K562 (cell line): ENCODE measurements around the gene TRMT1. TPM values are rescaled to one million over a fixed set of nuclear protein-coding genes. Genes with fewer than 3 reads are reported as not detected.

Experiments used
- CC2D1A ChIP-seq: fragments of 450-650 bp; IDR thresholded peaks from 2 replicates; pipeline ENCODE4 v1.6.1; 2017; ENCODE audit warnings: mild to moderate bottlenecking
- FOXM1 ChIP-seq, 2 experiments: fragments of 450-650 bp in 1 of 2; sonication (generic) in 1 of 2; formaldehyde crosslinking in 1 of 2; IDR thresholded peaks; 2 replicates each; pipeline versions ENCODE4 v1.6.1 to v1.9.0; 2017 to 2022; ENCODE audit warnings: low read depth in 2 of 2, mild to moderate bottlenecking in 2 of 2, missing genetic modification reagents in 1 of 2, moderate library complexity in 1 of 2
- GABPA ChIP-seq: fragments of 200-800 bp; sonication (Bioruptor generic); conservative IDR thresholded peaks from 2 replicates; pipeline ENCODE4 v1.6.1; 2016; ENCODE audit warnings: low read depth, missing genetic modification characterization, missing compliant biosample characterization
- HIVEP1 ChIP-seq: fragments of 250-450 bp; sonication (Bioruptor Pico); IDR thresholded peaks from 2 replicates; pipeline ENCODE4 v1.4.0; 2020; ENCODE audit warnings: mild to moderate bottlenecking
- JUNB ChIP-seq: fragments of 450-650 bp; formaldehyde crosslinking; conservative IDR thresholded peaks from 2 replicates; pipeline ENCODE4 v1.4.0; 2020; ENCODE audit warnings: mild to moderate bottlenecking
- KAT2B ChIP-seq: IDR thresholded peaks from one replicate; pipeline ENCODE4 v1.6.1; 2012; ENCODE audit warnings: low read depth, mild to moderate bottlenecking, control low read depth, inconsistent platforms, low read length, moderate library complexity
- NBN ChIP-seq: fragments of 450-650 bp; IDR thresholded peaks from 2 replicates; pipeline ENCODE4 v1.6.1; 2016; ENCODE audit warnings: low read depth, mild to moderate bottlenecking
- RFX7 ChIP-seq: fragments of 250-450 bp; sonication (Bioruptor Pico); IDR thresholded peaks from 2 replicates; pipeline ENCODE4 v1.5.1; 2021; ENCODE audit warnings: mild to moderate bottlenecking
- ZNF197 ChIP-seq: fragments of 200-800 bp; sonication (Bioruptor generic); IDR thresholded peaks from 2 replicates; pipeline ENCODE4 v1.6.1; 2016; ENCODE audit warnings: low read depth, missing genetic modification characterization, missing compliant biosample characterization
- ZNF445 ChIP-seq: fragments of 250-450 bp; sonication (Bioruptor Pico); IDR thresholded peaks from 2 replicates; pipeline ENCODE4 v1.4.0; 2020; ENCODE audit warnings: low read depth, mild to moderate bottlenecking, moderate library complexity
- ZNF707 ChIP-seq: fragments of 250-450 bp; sonication (Bioruptor Pico); conservative IDR thresholded peaks from 2 replicates; pipeline ENCODE4 v1.8.0; 2022; ENCODE audit warnings: inconsistent platforms, mild to moderate bottlenecking, moderate library complexity
- polyA plus RNA-seq, 8 experiments: library from polyadenylated mRNA; depleted of rRNA in 4 of 8; stranded (reverse) in 5 of 8; unstranded in 3 of 8; fragments of >200 nt; fragmentation: Nextera tagmentation in 2 of 8; fragmentation: Illumina TruSeq in 1 of 8; extraction: Ambion mirVana in 2 of 8; extraction: Trizol in 1 of 8; gene quantifications; 2 replicates each; pipeline versions ENCODE4 v1.2.1 to v1.2.3, GENCODE V29; 2011 to 2014; ENCODE audit warnings: inconsistent platforms in 1 of 8, missing spikeins in 1 of 8
- total RNA-seq, 7 experiments: library from RNA; depleted of rRNA in 6 of 7; stranded (reverse); fragments of >200 nt in 6 of 7; fragmentation: Illumina TruSeq in 2 of 7; extraction: Trizol in 2 of 7; gene quantifications; 2 replicates each; pipeline versions ENCODE4 v1.2.1 to v1.2.3, GENCODE V29; 2011 to 2021; ENCODE audit warnings: low replicate concordance in 1 of 7
- TF ChIP-seq, protein P1 (sequence below), 2 experiments: fragments of 450-650 bp in 1 of 2; IDR thresholded peaks; 2 replicates each; pipeline ENCODE4 v1.6.1; 2011 to 2017; ENCODE audit warnings: low read depth in 2 of 2, antibody characterized with exemption in 1 of 2, borderline replicate concordance in 1 of 2, low read length in 1 of 2, mild to moderate bottlenecking in 1 of 2, mixed read lengths in 1 of 2; ENCODE audit not compliant: control insufficient read depth in 1 of 2
- TF ChIP-seq, protein P2 (sequence below): fragments of 450-650 bp; IDR thresholded peaks from 2 replicates; pipeline ENCODE4 v1.7.1; 2018; ENCODE audit warnings: mild to moderate bottlenecking, low read depth; ENCODE audit not compliant: partially characterized antibody
- TF ChIP-seq, protein P3 (sequence below): fragments of 150-350 bp; conservative IDR thresholded peaks from 2 replicates; pipeline ENCODE4 v1.6.1; 2014; ENCODE audit warnings: low read length
- TF ChIP-seq, protein P4 (sequence below): fragments of 250-450 bp; sonication (Bioruptor Pico); IDR thresholded peaks from 2 replicates; pipeline ENCODE4 v1.5.0; 2020; ENCODE audit warnings: mild to moderate bottlenecking, borderline replicate concordance

TRMT1 gene
- total and polyA plus RNA-seq, 9 of the 15 experiments (the other 6 are each of a cell fraction or from before 2014, with no cell fraction given) = 5.8 to 158 (median 54.3) TPM

DNA sequence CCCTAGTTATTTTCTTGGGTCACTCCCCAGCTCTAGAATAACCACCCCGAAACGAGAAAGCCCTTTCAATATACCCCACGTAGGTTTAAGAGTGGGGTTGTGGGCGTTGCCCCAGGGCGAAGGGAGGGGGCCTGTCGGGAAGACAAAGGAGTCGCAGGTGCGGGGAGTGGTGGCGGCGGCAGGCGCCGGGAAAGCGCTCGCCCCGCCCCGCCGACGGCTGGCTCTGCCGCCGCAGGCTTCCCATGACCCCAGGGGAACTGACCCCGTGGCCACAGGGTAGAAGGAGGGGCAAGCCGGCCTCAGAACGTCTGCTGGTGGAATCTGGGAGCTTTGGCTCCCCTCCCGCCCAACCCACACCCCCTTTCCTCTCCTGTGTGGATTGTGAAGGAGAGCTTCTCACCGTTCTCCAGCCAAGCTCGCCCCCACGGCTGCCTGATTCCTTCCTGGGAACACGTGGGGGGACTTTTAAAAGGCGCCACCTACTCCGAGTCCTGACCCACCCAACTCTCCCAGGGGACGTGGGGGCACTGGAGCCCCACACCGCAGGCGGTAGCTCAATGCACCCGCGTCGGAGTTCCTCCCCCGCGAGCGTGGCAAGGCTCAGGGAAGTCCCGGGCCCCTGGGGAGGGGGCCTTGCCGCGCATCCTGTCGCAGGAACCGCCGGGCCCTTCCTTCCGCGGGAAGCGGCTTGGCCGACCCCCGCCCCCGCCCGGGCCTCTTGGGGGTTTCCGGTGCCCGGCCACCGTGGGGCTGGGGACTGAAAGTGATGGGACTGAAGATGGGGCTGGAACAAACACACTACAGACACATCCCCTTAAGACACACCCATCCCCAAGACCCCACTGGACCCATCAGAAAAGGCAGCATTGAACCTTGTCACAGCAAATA lies 39.2 kb upstream of the TRMT1 start (continued):
- TF ChIP-seq, protein P1, sequence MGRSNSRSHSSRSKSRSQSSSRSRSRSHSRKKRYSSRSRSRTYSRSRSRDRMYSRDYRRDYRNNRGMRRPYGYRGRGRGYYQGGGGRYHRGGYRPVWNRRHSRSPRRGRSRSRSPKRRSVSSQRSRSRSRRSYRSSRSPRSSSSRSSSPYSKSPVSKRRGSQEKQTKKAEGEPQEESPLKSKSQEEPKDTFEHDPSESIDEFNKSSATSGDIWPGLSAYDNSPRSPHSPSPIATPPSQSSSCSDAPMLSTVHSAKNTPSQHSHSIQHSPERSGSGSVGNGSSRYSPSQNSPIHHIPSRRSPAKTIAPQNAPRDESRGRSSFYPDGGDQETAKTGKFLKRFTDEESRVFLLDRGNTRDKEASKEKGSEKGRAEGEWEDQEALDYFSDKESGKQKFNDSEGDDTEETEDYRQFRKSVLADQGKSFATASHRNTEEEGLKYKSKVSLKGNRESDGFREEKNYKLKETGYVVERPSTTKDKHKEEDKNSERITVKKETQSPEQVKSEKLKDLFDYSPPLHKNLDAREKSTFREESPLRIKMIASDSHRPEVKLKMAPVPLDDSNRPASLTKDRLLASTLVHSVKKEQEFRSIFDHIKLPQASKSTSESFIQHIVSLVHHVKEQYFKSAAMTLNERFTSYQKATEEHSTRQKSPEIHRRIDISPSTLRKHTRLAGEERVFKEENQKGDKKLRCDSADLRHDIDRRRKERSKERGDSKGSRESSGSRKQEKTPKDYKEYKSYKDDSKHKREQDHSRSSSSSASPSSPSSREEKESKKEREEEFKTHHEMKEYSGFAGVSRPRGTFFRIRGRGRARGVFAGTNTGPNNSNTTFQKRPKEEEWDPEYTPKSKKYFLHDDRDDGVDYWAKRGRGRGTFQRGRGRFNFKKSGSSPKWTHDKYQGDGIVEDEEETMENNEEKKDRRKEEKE (IDR thresholded peaks at IDR 0.05; ENCODE audit: borderline replicate concordance in 1 of 2, control insufficient read depth in 1 of 2, low read depth in 2 of 2, low read length in 1 of 2) = no peak; a peak in 1 of 4 replicates
- TF ChIP-seq ZNF197 = no peak
- TF ChIP-seq, protein P2, sequence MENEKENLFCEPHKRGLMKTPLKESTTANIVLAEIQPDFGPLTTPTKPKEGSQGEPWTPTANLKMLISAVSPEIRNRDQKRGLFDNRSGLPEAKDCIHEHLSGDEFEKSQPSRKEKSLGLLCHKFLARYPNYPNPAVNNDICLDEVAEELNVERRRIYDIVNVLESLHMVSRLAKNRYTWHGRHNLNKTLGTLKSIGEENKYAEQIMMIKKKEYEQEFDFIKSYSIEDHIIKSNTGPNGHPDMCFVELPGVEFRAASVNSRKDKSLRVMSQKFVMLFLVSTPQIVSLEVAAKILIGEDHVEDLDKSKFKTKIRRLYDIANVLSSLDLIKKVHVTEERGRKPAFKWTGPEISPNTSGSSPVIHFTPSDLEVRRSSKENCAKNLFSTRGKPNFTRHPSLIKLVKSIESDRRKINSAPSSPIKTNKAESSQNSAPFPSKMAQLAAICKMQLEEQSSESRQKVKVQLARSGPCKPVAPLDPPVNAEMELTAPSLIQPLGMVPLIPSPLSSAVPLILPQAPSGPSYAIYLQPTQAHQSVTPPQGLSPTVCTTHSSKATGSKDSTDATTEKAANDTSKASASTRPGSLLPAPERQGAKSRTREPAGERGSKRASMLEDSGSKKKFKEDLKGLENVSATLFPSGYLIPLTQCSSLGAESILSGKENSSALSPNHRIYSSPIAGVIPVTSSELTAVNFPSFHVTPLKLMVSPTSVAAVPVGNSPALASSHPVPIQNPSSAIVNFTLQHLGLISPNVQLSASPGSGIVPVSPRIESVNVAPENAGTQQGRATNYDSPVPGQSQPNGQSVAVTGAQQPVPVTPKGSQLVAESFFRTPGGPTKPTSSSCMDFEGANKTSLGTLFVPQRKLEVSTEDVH = no peak
- no peak for TF ChIP-seq CC2D1A
- TF ChIP-seq HIVEP1 (CRISPR knock-in tag) = no peak
- no peak for TF ChIP-seq KAT2B
- TF ChIP-seq, protein P3, sequence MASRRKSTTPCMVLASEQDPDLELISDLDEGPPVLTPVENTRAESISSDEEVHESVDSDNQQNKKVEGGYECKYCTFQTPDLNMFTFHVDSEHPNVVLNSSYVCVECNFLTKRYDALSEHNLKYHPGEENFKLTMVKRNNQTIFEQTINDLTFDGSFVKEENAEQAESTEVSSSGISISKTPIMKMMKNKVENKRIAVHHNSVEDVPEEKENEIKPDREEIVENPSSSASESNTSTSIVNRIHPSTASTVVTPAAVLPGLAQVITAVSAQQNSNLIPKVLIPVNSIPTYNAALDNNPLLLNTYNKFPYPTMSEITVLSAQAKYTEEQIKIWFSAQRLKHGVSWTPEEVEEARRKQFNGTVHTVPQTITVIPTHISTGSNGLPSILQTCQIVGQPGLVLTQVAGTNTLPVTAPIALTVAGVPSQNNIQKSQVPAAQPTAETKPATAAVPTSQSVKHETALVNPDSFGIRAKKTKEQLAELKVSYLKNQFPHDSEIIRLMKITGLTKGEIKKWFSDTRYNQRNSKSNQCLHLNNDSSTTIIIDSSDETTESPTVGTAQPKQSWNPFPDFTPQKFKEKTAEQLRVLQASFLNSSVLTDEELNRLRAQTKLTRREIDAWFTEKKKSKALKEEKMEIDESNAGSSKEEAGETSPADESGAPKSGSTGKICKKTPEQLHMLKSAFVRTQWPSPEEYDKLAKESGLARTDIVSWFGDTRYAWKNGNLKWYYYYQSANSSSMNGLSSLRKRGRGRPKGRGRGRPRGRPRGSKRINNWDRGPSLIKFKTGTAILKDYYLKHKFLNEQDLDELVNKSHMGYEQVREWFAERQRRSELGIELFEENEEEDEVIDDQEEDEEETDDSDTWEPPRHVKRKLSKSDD = no peak
- TF ChIP-seq ZNF707 (CRISPR knock-in tag) = no peak
- peak; percentile 61 for TF ChIP-seq GABPA (tag)
- 0 out of 2 replicates have a peak, but pooled peaks have one; percentile 12 for TF ChIP-seq NBN
- TF ChIP-seq ZNF445 (CRISPR knock-in tag) = peak; percentile 7; the same call in 1 of the 2 replicates
- TF ChIP-seq, protein P4, sequence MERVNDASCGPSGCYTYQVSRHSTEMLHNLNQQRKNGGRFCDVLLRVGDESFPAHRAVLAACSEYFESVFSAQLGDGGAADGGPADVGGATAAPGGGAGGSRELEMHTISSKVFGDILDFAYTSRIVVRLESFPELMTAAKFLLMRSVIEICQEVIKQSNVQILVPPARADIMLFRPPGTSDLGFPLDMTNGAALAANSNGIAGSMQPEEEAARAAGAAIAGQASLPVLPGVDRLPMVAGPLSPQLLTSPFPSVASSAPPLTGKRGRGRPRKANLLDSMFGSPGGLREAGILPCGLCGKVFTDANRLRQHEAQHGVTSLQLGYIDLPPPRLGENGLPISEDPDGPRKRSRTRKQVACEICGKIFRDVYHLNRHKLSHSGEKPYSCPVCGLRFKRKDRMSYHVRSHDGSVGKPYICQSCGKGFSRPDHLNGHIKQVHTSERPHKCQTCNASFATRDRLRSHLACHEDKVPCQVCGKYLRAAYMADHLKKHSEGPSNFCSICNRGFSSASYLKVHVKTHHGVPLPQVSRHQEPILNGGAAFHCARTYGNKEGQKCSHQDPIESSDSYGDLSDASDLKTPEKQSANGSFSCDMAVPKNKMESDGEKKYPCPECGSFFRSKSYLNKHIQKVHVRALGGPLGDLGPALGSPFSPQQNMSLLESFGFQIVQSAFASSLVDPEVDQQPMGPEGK = 0 out of 2 replicates have a peak, but pooled peaks have one; percentile 62
- TF ChIP-seq FOXM1 (IDR thresholded peaks at IDR 0.05; ENCODE audit: low read depth) = no peak
- TF ChIP-seq FOXM1 (CRISPR knock-in tag; IDR thresholded peaks at IDR 0.05; ENCODE audit: low read depth) = 0 out of 2 replicates have a peak, but pooled peaks have one; percentile 42
- no peak for TF ChIP-seq JUNB (CRISPR knock-in tag)
- TF ChIP-seq RFX7 (CRISPR knock-in tag) = no peak
